HG03521 (cell line): ENCODE data around the gene ABCA7.

ENCODE experiments used
- ATAC-seq: cut with Tn5 transposase; IDR thresholded peaks from one replicate; pipeline ENCODE4 v1.9.1; 2021; ENCODE audit warnings: mild to moderate bottlenecking, moderate library complexity; ENCODE audit not compliant: unreplicated experiment

ABCA7 gene

GRCh38 chr19:1055886-1056620 lies 16.1 kb downstream of the ABCA7 start:
- no peak for ATAC-seq

DNA sequence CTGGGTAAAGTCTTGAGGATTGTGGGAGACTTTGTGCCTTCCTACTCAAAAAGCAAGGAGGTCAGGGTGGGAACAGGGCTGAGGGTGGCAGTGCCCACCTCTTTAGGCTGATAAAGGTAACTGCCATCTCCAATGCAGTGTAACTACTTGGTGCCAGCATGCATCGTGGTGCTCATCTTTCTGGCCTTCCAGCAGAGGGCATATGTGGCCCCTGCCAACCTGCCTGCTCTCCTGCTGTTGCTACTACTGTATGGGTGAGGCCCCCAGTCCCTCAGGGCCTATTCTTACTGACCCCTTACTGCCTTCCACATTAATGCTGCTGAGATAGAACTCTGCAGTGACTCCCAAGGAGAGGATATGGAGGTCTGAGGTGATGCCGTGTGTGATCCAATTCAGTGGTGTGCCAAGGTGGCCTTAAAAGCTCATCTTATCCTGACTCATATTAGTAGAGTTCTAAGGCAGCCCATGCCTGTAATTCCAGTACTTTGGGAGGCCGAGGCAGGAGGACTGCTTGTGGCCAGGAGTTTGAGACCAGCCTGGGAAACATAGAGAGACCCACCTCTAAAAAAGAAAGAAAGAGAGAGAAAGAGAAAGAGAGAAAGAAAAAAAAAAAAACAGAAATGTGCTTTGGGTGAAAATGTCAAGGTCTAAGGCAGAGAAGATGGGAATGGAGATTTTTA lies 17.4 kb downstream of the ABCA7 start:
- ATAC-seq: no peak

DNA sequence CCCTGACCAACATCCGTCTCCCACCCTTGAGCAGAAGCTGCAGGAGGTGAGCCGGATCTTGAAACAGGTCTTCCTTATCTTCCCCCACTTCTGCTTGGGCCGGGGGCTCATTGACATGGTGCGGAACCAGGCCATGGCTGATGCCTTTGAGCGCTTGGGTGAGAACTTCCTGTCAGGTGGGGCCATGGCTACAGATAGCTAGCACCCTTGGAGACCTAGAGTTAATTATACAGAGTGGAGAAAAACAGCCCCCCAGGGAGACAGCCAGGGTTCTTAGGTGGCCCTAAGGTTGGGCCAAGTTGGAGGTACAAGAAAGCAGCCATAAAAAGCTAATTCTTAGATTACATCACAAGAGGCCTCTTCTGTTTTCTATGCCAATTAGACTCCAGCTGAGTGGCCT lies 18.2 kb downstream of the ABCA7 start:
- ATAC-seq: no peak

- no peak for ATAC-seq
Measured at GRCh38 chr19:1060689-1061088, 20.8 kb downstream of the ABCA7 start.

DNA sequence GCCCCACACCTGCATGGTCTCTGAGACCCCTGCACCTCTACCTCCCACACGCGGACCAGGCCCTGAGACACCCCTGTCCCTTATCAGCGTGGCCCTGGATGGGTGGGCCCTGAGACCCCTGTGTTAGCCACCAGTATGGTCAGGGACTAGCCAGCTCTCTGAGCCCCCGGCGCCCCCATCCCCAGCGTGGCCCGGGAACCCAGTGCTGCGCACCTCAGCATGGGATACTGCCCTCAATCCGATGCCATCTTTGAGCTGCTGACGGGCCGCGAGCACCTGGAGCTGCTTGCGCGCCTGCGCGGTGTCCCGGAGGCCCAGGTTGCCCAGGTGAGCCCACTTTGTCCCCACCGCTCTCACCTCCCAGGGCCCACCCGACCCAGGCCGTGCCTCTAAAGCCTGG lies 22.1 kb downstream of the ABCA7 start:
- ATAC-seq: no peak

- ATAC-seq: no peak
Measured at GRCh38 chr19:1062387-1063029, 22.6 kb downstream of the ABCA7 start.

DNA sequence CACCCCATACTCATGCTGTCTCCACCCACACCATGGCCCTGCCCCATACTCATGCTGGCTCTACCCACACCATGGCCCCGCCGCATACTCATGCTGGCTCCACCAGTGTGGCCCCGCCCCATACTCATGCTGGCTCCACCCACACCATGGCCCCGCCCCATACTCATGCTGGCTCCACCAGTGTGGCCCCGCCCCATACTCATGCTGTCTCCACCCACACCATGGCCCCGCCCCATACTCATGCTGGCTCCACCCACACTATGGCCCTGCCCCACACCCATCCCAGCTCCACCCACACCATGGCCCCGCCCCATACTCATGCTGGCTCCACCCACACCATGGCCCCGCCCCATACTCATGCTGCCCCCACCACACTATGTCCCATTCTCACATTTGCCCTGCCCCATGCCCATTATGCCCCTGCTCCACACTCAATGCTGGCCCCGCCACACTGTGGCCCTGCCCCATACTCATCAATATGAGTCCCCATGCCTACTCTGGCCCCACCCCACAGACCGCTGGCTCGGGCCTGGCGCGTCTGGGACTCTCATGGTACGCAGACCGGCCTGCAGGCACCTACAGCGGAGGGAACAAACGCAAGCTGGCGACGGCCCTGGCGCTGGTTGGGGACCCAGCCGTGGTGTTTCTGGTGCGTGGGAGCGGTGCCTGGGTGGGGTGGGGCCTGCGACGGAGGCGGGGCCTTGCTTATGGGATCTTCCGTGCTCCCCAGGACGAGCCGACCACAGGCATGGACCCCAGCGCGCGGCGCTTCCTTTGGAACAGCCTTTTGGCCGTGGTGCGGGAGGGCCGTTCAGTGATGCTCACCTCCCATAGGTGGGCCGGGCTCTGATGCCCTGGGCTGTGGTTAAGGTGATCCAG lies 23.4 kb downstream of the ABCA7 start:
- no peak for ATAC-seq

DNA sequence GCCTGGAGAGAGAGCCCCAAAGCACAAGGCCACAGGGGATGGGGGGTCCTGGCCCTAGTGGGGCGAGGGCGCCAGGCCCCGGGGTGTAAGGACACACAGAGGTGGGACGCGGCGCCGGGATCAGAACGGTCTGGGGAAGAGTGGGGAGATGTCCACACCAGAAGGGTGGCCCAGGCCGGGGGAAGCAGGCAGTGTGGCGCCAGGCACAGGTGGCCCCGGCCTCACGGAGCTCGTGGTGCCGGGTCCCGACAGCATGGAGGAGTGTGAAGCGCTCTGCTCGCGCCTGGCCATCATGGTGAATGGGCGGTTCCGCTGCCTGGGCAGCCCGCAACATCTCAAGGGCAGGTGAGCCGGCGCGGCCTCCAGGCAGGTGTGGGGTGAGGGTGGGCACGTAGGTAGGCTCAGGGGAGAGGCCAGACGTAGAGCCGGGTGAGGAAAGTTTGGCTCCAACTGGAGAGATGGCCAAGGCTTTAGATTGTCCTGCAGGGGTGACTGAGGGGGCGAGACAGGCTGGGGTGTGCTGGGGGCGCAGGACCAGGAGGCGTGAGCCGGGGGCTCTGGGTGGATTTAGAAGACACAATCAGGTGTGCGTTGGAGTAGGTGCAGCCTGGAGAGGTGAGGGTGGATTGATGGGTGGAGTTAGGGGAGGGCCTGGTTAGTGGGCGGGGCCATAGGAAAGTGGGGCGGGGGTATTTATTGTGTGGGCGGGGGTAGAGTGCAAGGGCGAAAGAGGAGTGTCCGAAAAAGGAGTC lies 24.2 kb downstream of the ABCA7 start:
- ATAC-seq: no peak

- ATAC-seq: no peak
Measured at GRCh38 chr19:1064661-1065605, 25.0 kb downstream of the ABCA7 start.

DNA sequence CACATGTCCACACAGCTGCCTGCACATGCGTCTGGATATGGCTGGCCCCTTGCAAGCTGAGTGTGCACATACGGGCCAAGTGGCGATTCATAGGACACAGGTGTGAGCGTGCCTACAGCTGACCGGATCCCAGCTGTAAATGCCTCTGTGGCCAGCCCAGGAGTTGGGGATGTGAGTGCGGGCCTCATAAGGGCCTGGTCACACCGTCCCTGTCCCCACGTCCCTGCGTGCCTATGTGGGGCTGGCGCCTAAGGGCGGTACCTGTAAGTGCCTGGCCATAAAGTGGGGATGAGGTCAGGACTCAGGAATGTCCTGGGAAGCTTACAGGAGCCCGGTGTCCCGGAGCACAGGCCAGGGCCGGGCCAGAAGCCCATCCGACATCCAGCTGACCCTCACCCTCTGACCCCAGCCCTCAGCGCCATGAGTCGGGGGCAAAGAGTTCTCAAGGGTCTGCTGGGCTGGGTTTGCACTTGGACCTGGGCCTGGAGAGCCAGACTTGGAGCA lies 25.8 kb downstream of the ABCA7 start:
- no peak for ATAC-seq

GRCh38 chr19:1066251-1066747 lies 26.4 kb downstream of the ABCA7 start:
- ATAC-seq: no peak

DNA sequence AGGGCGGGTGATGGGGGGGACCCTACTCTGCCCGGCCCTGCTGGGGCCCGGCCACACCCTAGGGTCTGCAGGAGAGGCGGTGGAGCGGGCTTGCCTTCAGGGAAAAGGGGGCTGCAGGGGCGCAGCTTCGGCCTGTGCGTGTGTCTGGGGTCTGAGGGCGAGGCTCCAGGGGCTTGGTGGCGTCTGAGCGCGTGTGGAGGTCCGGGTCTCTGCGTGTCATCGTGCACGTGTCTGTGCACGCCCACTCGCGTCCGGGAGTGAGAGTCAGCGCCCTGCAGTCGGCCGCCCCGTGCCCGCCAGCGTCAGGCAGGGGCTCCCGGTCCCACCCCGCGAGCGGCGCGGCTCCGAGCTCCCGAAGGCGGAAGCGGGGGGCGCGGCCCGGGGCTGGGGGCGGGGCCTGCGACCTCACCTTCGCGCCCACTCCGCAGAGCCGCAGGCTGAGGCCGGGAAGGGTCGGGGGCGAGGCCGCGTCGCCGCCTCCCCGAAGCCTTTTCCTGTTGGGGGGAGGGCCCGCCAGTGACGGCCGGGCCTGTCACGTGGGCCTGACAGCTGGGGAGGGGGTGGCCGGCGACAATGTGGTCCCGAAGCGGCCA lies 26.9 kb downstream of the ABCA7 start, which contains the start of gene ARHGAP45:
Gene ARHGAP45 (plus strand): TSS at position 420 of the 593 bp plus-strand sequence. CDS start 239 bp downstream, outside the sequence.
- peak; percentile 45 for ATAC-seq

- peak; percentile 9 for ATAC-seq
Measured at GRCh38 chr19:1067341-1067957, 27.5 kb downstream of the ABCA7 start.

DNA sequence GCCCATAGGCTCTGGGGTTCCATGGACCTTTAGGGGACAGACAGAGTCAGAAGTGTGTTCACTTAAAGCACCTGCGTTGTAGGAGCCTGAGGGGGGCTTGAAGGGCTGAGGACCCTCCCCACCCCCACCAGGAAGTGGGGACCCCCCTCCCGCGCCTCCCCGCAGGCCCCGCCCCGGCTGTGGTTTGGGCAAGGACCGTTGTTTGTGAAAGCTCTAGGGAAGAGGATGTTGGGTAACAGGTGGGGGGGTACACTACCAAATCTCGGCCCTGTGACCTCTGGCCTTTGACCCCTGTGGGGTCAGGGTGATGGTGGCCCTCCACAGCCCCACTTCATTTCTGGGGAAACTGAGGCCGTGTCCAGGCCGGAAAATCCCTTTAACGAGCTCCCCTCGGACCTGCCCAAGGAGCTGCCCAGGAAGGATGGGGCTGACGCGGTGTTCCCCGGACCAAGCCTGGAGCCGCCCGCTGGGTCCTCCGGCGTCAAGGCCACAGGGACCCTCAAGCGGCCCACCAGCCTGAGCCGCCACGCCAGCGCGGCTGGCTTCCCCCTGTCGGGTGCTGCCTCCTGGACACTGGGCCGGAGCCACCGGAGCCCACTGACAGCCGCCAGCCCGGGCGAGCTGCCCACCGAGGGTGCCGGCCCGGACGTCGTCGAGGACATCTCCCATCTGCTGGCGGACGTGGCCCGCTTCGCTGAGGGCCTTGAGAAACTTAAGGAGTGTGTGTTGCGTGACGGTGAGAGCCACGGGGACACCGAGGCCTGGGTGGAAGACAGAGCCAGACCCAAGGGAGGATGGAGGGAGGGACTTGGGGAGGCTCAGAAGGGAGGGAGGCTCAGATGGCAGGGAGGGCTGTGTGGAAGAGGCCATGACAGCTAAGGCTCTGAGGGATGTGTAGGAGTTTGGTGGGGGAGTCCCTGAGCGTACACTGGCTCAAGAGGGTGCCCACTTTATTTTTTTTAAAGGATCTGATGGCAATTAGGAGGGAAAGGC lies 28.4 kb downstream of the ABCA7 start:
- ATAC-seq: no peak

GRCh38 chr19:1069009-1069779 lies 29.3 kb downstream of the ABCA7 start:
- ATAC-seq: no peak

DNA sequence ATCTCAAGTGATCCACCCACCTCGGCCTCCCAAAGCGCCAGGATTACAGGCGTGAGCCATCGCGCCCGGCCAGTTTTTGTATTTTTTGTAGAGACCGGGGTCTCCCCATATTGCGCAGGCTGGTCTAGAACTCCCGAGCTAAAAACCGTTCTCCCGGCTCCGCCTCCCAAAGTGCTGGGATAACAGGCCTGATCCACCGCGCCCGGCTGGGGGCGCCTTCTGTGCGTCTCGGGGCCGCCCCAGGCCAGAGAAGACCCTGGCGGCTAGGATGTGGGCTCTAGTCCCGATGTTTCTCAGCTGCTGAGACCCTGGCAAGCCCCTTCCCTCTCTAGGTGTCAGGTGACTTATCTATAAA lies 30.6 kb downstream of the ABCA7 start:
- no peak for ATAC-seq
